Uterus (tissue), 2 donors: ENCODE measurements around the gene TUBG2.

Experiments
- CTCF ChIP-seq, 4 experiments: fragments of 200-600 bp in 2 of 4; fragments of 450-650 bp in 2 of 4; sonication (generic) in 2 of 4; IDR thresholded peaks; one replicate each; pipeline ENCODE4 v1.5.1; 2016 to 2019; ENCODE audit warnings: antibody characterized with exemption in 4 of 4, mild to moderate bottlenecking in 2 of 4, moderate library complexity in 1 of 4
- POLR2A ChIP-seq, 2 donors: fragments of 450-650 bp; IDR thresholded peaks; one replicate each; pipeline ENCODE4 v1.6.1; 2016; ENCODE audit warnings: antibody characterized with exemption in 2 of 2, mild to moderate bottlenecking in 1 of 2, moderate library complexity in 1 of 2

DNA sequence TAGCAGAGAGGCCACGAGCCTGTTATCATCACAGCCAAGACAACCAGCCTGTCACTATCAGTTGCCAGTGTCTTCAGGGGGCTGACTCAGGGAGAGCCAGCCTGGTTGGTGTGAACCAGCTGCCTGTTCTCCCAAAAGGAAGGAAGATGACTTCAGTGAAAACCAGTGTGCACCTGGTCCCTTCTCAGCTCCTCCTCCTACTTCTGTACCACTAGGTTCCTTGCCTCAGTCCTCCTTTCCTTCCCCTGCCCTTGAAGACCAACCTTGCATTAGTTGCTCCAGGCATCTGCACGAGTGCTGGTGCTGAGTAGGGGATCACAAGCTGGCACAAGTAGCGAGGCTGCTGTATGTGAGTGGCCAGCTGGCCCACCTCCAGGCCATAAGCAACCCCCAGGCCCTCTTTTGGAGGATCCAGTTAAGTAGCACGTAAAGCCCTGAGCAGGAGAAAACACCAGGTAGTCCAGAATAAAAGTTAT is 41.1 kb upstream of the TUBG2 start:
- TF ChIP-seq CTCF (IDR thresholded peaks at IDR 0.05), result no peak
- no peak for TF ChIP-seq POLR2A (IDR thresholded peaks at IDR 0.05)
